HG02759 (cell line): Measurements from ENCODE around the gene SLC25A20.

ENCODE experiments used
- ATAC-seq: cut with Tn5 transposase; IDR thresholded peaks from one replicate; pipeline ENCODE4 v1.9.1; 2021; ENCODE audit warnings: mild to moderate bottlenecking, moderate library complexity; ENCODE audit not compliant: unreplicated experiment

Gene SLC25A20

DNA sequence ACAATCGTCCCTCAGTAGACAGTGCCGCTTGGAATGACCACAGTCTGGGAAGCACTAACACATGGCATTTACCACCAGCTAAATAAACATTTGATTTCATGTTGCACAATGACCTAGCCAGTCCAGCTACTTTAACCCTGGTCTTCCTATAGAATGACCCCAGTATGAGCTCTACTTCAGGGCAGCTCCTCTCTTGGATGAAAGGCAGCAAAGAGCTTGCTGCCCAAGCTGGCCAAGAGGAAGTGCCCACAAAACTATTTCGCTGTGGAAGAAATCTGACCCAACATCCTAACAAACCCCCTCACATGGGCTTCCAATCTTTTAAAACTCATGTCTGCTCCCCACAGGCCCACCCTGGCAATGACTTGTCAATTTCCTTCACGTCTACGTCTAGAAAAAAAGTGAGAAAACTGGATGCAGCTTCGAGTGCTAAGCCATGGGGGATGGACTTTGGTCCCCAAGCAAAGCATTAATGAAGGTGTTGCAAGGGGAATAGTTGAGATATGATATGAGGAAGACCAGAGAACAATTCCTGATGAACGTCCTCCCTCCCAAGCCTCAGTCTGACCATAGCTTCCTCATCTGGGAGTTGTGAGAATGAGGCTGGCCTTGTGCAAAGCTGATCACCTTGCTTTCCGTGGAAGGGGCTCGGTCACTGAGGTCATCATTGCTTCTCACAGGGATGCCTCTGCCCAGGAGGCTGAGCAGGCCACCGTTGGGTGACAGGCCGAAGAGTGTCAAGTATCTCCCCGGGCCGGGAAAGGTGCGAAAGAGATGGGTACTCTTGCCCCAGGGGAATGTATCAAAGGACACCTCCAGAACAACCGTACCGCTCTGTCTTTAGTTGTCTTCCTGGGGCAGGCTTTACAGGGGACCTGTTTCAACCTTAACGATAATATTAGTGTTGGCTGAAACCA is 964 bp downstream of the SLC25A20 start:
- ATAC-seq, result no peak

DNA sequence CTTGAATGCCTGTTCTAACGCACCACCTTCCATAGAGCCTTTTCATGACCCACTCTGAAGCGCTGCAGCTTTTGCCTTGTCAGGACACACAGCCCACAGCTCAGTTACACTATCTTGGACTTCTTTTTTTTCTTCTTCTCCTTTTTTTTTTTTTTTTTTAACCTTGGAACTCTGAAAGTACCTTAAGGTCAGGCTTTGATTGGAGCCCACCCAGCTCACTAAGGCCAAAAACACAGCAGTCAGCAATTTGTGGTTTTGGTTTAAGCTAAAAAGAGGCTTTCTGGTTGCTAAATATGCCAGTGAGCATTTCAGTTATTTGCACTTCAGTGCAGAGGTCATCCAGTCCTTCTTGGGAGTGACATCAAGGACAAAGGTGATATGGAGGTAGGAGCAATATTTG is 1.7 kb downstream of the SLC25A20 start:
- no peak for ATAC-seq

DNA sequence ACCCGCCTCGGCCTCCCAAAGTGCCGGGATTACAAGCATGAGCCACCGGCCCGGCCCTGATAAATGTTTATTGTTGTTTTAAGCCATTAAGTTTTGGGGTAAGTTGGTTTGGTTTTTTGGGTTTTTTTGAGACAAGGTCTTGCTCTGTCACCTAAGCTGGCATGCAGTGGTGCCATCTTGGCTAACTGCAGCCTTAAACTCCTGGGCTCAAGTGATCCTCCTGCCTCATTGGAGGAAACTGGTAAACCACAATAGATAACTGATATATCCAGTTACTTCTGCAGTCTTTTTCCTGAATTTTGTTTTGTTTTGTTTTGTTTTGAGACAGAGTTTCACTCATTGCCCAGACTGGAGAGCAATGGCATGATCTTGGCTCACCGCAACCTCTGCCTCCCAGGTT is 4.2 kb downstream of the SLC25A20 start:
- no peak for ATAC-seq

DNA sequence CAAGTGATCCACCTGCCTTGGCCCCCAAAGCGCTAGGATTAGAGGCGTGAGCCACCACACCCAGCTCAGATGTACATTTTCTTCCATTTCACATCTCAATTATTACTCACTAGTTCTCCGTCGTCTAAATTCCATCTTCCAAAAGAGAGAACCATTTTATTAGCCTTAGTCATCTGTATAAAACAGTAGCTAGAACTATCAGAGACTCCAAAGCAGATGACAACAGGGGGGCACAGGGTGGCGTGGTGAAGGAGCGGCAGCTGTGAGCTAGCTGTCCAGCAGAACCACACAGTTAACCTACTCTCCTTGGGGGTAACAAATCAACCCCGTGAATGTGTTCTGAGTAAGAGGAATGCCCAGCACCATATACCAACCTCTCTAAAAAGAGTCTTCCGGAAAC is 7.1 kb downstream of the SLC25A20 start:
- no peak for ATAC-seq

DNA sequence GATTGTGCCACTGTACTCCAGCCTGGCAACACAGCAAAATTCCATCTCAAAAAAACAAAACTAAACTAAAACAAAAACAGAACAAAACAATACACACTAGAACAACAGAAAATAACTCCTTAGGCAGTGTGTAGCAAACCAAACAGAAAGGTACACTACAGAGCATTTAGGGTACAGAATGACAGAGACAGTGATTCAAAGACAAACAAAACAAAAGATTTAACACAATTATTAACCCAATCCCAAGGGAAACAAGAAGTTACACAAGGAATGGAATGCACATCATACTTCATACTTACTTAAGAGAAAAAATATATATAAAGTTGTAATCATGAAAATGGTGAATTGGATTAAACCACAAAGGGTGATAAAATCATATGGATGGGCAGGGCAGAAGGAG is 12.9 kb downstream of the SLC25A20 start:
- ATAC-seq, result no peak

DNA sequence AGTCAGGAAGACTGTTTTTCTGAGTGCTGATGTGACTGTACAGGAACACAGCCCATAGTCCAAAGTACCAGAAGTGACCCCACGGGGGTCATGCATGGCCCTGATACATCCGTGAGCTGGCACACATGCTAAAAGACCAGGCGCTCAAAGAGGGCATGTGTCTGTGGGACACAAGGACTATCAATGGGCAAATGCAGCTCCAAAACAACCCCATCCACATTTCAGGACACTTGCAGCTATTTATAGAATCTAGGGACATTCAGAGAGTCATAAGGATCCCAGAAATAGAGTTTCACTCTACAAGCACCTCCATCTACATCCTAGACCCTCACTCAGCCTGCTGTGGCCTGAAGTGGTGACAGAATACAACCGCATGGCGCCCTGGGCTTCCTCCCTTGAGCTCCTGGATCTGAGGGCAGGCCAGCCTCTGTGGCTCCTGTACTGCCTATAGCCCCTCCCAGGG is 17.0 kb downstream of the SLC25A20 start:
- ATAC-seq, result no peak

DNA sequence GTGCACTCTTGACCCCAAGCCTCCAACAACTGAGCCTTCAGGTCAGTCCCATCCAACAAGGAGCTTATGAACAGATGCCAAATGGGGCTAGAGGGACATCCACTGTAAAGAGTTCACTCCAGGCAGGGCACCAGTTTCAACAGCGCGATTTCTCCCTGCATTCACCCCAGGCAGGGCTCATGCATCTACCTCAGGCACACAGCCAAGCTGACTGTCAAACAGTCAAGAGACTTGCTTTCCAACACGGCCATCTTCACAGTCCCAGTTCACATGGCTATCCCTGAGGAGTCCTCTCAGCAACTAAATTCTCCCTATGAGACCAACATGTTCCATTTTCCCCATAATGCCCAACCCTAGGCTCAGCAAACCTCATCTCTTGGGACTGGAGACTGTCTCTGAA is 17.7 kb downstream of the SLC25A20 start:
- no peak for ATAC-seq

DNA sequence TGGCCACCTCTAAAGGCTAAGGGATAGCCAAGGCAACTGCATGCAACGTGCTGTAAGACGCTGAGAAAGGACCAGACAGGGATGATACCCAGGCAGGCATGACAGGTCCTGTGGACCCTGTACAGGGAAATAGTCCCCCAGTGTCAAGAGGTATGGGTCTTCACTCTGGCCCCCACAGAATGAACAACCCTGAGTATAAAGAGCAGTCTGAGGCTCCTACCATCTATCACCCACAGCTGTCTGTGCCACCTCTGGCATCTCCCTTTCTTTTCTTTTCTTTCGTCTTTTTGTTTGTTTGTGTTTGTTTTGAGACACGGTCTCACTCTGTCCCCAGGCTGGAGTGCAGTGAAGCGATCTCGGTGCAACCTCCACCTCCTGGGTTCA is 18.7 kb downstream of the SLC25A20 start:
- no peak for ATAC-seq

DNA sequence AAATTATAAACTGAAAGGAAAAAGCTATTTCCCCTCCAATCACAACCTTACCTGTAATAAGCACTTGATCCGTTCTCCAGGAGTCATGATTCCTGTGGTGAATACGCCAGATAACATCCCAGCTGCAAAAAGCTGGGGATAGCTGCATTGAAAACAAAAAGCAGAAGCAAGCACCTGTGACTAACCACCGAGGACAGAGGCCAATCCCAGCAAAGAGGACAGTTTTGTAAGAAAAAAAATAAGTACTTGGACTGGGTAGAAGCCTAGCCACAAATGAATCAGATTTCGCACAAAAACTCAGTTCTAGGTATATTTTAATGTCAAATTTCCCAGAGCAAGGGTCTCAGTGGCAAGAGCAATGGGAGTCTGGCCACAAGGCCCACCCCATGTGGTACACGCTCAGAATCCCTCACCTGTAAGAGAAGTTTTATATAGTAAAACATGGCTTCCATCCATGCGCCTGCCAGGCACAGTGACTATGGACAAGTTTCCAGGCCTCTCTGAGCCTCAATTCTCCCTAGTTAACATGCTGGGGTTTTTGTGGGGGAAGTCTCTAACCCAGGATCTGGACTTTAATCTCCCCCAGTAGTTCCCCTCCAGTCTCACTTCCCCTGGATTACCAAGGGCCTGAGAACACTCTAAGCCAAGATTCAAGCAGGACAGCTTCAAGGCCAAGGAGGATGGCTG is 19.2 kb downstream of the SLC25A20 start:
- no peak for ATAC-seq

DNA sequence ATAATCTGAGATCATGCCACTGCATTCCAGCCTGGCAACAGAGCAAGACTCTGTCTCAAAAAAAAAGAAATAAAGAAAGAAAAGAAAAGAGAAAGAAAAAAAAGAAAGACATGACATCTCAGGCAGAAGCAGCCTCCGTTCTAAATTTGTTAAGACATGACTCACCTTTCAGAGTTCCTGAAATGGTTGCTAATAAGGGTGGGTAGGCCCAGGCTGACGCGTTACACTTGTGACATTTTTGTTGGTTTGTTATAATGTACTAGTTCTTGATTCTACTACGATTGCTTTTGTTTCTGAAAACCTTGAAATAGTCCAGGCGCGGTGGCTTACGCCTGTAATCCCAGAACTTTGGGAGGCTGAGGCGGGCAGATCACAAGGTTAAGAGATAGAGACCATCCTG is 21.0 kb downstream of the SLC25A20 start:
- ATAC-seq, result no peak

DNA sequence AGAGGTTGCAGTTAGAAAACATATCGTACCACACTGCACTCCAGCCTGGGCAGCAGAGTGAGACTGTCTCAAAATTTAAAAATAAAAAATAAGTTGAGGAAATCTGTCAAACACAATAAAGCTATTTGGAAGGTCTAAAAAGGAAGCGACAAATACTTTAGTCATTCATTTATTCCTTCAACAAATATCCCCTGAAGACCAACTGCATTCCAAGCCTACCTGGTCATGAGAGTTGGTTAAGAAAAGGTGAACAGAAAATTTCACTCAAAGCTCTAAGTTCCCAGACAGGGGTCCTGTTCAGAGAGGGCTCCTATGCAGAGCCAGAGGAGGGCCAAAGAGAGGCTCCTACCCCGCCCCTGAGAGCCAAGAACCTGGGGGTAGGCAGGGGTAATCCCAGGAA is 35.6 kb downstream of the SLC25A20 start:
- no peak for ATAC-seq

DNA sequence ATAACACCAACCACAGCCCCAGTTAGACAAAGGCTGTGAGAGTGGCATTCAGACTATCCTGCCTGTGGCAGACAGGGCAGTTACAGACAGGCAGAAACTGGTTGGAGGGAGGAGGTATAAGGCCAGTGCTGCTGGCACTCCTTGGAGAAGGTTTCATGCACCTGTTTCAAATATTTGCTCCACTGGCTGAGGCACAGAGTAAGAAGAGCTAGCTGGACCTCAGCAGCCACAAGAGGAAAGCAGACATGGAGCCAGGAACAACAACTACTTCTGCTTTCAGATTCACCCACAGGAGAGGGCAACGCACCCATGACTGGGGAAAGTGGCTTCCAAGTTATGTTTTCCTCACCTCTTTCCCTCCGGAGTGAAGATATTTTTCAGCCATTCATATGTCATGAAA is 39.5 kb downstream of the SLC25A20 start:
- no peak for ATAC-seq

DNA sequence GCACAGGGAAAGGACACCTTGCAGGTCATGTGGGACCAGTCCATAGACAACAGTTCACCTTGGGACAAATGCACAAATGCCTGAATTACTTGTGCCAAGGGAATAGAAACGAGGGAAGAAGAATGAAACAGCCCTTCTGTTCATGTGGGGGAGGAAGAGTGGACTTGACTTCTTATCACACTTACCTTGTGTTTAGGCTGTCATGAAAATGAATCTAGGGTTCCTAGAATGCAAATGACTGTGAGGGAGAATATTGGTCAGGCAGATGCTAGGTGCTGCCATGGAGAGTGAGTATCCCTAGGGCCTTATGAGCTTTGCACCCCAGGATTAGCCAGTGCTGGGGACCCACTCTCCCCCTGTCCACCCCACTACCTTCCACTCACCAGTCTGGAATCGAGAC is 40.0 kb downstream of the SLC25A20 start:
- no peak for ATAC-seq

DNA sequence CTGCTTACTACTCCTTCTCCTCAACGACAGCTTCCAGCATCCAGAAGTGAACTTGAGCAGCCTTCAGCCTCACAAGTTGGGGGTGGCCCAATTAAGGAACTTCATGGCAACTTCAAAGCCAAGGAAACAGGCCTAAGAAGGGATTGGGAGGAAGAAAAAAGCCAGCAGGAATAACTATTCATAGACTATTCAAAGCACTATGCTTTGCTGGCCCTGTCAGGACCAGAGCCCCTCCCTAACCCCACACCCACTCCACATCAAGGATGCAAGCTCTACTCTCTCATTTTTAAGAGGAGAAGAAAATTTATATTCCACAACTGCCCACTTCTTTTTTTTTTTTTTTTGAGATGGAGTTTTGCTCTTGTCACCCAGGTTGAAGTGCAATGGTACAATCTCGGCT is 41.0 kb downstream of the SLC25A20 start:
- ATAC-seq, result no peak

DNA sequence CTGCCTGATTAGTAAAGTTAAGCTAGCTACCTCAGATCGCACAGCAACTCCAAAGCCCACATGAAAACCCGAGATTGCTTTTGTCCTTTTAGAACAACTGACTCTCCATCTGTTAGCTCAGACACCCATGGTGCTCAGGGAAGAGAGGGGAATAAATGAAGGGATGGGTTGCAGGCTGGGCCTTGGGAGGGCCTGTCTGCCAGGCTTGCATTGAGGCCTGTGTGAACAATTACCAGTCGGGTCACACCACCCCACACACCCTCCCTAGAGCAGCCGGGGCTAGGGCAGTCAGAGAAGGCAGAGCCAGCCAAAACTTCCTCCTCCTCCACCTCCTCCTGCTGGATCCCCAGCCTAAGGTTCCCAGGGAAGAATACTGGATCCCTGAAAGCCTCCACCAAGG is 42.2 kb downstream of the SLC25A20 start:
- ATAC-seq, result no peak

DNA sequence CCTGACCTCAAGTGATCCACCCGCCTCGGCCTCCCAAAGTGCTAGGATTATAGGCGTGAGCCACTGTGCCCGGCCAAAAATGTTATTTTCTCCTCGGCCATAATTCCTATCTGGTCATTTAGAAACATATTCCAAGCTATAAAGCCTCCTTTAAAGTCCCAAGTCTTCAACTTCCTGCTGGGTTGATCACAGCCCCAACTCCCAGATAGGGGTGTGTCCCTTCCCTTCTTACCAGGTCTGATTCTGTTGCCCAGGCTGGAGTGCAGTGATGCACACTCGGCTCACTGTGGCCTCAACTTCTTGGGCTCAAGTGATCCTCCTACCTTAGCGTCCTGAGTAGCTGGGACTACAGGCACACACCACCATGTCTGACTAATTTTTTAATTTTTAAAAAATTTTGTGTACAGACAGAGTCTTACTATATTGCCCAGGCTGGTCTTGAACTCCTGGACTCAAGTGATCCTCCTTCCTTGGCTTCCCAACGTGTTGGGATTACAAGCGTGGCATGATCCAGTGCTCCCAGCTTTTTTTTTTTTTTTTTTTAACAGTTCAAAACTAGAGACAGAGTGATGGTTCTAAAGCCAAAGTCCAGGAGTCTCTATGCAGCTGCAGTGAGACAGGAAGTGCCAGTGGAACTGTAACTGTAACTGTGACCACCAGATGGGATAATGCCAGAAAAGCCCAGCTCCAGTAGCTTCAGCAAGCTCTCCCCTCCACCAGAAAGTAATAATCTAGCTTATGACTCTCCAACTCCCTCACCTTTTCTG is 42.8 kb downstream of the SLC25A20 start:
- ATAC-seq, result no peak

DNA sequence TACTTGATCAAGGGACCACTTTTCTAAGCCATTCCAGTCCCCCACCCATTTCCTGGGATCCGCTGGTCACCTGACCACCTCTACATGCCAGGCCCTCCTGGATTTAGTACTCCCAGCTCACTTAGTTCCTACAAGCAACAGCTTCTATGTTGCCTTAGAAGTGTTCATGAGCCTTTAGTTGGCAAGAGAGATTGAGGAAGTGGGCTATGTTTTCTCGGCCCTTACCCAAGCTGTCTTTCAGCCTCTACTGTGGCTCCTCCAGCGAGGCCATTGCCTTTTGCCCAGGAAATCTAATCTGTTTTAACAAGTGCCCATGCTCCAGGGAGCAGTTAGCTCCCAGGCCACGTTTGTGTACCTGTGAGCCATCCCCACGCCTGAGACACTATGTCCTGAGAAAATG is 46.5 kb downstream of the SLC25A20 start:
- ATAC-seq, result no peak

DNA sequence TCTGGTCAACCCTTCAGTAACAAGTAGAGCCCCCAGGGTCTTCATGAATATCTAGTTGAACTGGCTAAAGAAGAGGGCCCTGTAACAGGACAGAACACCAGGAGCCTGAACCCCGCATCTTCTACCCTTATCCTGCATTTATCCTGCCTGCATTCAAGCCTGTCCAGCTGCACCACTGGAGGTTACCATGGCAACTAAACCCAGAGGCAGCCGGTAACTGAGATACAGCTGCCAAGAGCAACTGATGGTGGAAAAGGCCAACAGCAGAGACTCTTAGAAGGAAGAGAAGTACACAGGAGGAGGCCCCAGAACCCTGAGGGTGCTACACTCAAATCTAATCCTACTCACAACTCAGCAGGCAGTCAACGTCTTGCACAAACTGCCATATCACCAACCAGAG is 47.3 kb downstream of the SLC25A20 start:
- ATAC-seq, result no peak

DNA sequence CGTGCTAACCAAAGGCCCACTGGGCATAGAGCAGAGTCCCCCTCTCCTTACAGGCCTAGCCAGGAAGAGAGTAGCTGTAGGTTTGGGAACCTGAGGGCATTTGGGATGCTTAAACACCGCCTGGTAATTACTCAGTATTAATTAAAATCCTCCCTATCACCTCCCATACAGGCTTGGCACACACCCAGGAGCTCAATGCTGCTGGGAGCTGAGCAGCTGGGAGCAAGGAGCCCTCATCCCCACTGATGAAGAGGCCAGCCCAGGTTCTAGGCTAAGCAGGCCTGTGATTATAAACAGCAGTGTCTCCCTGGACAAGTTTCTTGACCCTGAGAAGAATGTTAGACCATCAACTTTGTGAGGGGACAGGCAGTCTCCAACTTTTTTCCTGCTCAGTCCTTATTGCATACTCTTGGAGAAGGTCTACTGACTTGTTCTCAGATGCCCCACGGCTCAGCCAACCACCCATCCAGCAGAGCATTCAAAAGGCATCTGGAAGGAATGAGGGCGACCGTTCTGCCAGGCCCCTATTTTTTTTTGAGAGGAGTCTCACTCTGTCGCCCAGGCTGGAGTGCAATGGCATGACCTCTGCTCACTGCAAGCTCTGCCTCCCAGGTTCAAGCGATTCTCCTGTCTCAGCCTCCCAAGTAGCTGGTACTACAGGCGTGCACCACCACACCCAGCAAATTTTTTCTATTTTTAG is 49.7 kb downstream of the SLC25A20 start:
- ATAC-seq, result no peak

DNA sequence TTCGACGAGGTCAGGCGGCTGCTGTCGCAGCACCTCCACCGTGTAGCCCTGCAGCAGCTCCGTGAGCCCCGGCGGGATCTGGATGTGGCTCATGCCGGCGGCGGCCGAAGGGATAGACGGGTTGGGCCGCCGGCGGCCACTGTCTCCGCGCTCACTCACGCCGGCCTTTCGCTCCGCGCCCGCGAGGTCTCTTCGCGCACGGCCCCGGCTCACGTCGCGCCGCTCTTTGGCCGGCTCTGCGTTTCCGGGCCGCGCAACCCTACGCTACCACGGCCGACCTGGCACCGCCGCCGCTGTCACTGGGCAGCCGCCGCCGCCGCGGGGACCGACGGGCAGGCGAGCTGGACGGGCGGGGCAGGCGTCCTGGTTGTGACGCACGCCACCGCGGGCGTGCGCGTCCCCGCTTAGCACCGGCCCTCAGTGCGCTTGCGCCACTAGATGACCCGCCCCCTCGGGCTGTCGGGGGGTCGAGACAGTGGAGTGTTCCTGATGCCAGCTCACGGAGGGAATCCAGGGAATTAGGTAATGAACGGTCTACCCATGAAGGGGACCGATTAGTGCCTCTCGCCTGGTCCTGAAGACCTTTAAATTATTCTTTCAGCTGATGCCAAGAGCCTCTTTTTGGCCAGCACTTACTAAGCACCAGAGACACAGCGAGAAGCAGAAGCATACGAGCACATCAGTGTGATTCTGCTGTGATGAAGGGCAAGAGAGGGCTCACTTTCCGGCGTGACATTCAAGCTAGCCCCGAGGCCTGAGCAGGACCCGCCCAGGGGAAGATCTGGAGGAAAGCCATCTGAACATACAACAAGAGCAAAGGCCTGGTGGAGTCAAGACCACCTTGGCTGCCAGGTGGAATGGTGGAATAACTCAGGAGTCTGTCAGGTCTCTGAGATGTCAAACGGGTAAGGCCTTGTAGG is 50.9 kb downstream of the SLC25A20 start, which contains the start of gene PRKAR2A:
Gene PRKAR2A (minus strand): TSS at position 371 of the 920 bp plus-strand sequence. CDS start 278 bp downstream, at position 93.
- ATAC-seq, result peak; percentile 84
